G401.6 (cell line): ENCODE data around the gene LMTK3.

Experiments
- FAIRE-seq: peaks from 2 replicates; lab custom pipeline; 2012; peaks lifted over from hg19 to GRCh38; lab: Jason Lieb, UNC

The LMTK3 gene

DNA sequence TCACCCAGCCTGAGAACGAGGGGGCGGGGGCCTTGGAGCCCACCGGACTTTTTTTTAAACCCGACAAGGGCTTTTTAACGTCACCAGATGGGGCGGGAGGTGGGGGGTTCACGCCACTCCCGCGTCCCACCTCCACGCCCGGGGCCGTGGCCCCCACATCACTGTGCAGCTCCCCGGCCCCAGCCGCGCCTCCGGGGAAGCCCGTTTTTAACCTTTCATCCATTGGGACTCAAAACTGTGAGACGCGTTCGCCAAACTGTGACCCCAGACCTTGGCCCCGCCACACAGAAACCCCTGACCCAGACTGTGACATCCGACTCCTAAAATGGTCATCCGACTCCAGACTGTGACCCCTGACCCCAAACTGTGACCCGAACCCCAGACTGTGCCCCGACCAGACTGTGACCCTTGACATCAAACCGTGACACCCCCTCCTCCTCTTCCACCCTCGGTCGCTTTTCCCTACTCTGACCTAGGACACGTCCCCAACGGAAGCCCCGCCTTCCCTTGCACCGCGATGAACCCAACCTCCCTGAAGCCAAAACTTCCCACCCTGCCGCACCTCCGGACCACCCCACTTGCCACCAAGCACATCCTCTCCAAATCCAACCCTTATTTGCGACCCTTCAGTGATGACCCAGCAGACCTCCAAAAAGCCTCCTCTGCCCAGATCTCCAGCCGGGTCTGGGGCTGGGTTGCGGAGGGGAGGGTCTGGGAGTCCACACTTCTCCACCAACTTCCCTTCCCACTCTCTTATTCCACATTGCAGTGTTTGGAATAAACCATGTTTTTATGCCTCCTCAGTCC, 67.3 kb downstream of the LMTK3 start:
- FAIRE-seq = no peak

DNA sequence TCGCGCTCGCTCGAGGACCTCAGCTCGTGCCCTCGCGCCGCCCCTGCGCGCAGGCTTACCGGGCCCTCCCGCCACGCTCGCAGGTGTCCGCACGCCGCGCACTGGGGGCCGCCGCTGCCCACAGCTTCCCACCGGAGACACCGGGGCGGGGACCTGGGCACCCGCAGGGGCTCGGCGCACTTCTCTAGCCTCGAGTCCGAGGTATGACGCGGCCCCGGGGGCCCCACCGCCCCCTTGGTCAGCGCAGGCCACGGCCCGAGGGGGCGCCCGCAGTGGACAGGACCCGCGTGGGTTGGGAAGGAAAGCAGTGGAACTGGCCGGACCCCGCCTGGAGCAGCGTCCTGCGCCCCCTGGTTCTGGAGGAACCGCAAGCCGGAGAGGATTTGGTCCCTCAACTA, 67.9 kb downstream of the LMTK3 start:
- FAIRE-seq = no peak

DNA sequence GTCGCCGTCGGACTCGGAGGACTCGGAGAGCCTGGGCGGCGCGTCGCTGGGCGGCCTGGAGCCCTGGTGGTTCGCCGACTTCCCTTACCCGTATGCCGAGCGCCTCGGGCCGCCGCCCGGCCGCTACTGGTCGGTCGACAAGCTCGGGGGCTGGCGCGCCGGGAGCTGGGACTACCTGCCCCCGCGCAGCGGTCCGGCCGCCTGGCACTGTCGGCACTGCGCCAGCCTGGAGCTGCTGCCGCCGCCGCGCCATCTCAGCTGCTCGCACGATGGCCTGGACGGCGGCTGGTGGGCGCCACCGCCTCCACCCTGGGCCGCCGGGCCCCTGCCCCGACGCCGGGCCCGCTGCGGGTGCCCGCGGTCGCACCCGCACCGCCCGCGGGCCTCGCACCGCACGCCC, 68.4 kb downstream of the LMTK3 start:
- FAIRE-seq = no peak

DNA sequence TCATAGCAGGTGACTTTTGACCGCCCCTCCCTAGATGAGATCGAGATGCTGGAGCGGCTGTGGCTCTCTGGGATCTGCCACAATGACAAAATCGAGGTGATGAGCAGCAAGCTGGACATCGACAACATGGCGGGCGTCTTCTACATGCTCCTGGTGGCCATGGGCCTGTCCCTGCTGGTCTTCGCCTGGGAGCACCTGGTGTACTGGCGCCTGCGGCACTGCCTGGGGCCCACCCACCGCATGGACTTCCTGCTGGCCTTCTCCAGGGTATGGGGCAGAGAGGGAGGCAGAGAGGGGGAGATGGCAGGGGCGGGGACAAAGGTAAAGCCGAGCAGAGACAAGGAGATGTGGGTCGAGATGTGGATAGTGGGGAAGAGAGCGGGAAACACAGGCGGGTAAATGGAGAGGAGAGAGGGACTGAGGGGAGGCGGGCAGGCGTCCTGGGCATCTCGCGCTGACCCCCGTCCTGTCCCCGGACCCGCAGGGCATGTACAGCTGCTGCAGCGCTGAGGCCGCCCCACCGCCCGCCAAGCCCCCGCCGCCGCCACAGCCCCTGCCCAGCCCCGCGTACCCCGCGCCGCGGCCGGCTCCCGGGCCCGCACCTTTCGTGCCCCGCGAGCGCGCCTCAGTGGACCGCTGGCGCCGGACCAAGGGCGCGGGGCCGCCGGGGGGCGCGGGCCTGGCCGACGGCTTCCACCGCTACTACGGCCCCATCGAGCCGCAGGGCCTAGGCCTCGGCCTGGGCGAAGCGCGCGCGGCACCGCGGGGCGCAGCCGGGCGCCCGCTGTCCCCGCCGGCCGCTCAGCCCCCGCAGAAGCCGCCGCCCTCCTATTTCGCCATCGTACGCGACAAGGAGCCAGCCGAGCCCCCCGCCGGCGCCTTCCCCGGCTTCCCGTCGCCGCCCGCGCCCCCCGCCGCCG, 69.3 kb downstream of the LMTK3 start:
- FAIRE-seq = no peak

DNA sequence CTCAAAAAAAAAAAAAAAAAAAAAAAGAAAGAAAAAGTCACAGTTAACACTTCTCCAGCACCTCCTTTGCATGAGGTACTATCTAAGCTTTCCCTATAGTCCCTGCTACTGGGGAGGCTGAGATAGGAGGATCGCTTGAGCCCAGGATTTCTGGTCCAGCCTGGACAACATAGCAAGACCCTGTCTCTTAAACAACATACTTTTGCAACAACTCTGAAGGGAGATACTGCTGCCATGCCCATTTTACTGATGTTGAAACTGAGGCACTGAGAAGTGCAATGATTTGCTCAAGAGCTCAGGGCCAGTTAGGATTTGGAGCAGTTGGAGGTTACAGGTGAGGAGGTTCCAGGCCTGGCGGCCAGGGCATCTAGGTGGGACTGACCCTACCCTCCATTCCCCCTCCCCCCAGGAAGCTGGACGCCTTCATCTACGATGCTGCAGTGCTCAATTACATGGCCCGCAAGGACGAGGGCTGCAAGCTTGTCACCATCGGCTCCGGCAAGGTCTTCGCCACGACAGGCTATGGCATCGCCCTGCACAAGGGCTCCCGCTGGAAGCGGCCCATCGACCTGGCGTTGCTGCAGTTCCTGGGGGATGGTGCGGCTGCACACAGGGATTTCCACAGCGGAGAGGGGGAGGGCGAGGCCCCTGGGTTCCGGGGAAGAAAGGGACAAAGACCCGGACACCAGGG, 70.1 kb downstream of the LMTK3 start:
- FAIRE-seq = no peak

DNA sequence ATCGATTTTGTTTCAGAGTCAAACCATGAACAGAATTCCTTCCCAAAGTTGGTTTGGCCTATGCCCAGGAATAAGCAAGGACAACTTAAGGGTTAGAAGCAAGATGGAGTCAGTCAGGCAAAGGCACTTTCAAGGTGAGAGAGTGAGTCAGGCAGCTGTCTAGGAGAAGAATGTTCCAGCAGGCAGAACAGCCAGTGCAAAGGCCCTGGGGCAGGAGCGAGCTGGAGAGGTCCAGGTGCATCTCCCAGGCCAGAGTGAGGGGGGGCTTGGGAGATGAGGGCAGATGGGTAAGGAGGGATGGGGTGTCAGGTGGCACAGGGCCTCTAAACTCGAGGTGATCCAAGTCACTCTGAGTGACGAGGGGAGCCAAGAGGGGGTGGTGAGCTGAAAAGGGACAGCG, 75.0 kb downstream of the LMTK3 start:
- no peak for FAIRE-seq
